DMS53 (cell line): ENCODE results near the gene PCDHB12.
"Not testable (repeated sequence)": the region's sequence is repeated elsewhere in the genome, so short reads cannot be mapped to it uniquely, and the experiment has no call there.

Experiments
- DNase-seq: peaks from one replicate; lab custom pipeline; 2025; lab: John Stamatoyannopoulos, UW

PCDHB12 gene

DNA sequence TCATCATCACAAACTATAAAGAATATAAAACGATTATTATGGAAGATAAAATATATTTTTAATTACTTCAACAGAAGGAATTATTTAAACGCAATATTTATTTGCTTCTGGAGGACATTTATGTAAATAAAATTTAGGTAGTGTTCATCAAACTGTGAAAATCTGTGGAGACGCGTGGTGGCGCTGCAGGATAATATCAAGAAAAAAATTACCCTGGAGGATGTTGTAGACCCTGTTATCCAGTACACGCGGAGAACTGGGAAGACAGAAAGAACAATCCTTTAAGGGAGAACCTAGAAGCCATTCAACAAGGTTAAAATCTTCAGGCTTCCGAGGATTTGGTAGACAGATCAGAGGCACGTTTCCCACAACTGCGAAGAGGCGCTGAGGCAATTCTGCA, at the start of gene PCDHB12:
PCDHB12 (plus strand) TSS at position 242 of the 400 bp plus-strand sequence. CDS start 189 bp downstream, outside the sequence.
- peak; percentile 47 for DNase-seq

DNA sequence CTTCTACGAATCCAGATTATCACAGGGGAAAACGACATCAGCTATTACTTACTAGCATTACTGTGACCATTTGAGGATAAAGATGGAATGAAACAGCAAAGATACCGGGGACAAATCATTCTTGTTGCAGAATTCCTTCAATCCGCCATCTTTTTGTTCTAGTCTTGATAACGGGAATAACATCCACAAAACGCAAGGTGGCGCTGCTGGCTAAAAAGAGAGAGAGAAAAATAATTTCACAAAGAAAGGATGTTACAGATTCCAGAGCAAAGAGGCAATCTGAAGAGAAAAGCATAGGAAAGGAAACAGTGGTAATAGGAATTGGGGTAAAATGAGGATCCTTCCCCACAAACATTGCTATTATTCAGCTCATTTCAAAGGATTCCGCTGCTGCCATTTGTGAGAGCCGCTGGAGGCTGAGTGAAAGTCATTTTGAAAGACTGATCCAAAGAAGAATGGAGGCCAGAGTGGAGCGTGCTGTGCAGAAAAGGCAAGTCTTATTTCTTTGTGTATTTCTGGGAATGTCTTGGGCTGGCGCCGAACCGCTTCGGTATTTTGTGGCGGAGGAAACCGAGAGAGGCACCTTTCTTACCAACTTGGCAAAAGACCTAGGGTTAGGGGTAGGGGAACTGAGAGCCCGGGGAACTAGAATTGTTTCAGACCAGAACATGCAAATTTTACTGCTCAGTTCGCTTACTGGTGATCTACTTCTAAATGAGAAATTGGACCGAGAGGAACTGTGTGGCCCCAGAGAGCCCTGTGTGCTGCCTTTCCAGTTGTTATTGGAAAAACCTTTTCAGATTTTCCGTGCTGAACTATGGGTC, 35.9 kb upstream of the PCDHB12 start, which contains the start of gene PCDHB7:
PCDHB7 (plus strand) TSS at position 264 of the 824 bp plus-strand sequence; CDS start at position 456, 192 bp downstream.
- DNase-seq: peak; percentile 73

DNA sequence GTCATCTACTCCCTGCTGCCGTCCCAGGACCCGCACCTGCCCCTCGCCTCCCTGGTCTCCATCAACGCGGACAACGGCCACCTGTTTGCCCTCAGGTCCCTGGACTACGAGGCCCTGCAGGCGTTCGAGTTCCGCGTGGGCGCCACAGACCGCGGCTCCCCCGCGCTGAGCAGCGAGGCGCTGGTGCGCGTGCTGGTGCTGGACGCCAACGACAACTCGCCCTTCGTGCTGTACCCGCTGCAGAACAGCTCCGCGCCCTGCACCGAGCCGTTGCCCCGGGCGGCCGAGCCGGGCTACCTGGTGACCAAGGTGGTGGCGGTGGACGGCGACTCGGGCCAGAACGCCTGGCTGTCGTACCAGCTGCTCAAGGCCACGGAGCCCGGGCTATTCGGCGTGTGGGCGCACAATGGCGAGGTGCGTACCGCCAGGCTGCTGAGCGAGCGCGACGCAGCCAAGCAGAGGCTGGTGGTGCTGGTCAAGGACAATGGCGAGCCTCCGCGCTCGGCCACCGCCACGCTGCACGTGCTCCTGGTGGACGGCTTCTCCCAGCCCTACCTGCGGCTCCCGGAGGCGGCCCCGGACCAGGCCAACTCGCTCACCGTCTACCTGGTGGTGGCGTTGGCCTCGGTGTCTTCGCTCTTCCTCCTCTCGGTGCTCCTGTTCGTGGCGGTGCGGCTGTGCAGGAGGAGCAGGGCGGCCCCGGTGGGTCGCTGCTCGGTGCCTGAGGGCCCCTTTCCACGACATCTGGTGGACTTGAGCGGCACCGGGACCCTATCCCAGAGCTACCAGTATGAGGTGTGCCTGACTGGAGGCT, 34.0 kb upstream of the PCDHB12 start:
- not testable (repeated sequence) for DNase-seq

DNA sequence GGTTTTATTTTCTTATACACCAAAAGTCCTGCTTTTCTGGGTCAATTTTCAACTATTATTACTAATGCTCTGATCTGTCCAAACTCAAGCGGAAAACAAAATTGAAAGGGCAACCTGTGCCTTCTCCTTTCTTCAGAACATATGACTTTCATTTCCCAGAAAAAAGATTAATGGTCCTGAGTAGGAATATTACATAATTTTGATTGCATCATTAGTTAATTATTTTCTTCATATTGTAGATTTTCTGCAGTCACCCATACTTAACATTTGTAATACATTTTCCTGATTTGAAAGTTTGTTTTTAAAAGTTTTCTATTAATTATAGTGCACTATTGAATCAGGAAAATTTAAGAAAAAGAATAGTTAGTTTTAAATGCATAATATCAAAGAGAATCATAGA, 32.6 kb upstream of the PCDHB12 start:
- no peak for DNase-seq

DNA sequence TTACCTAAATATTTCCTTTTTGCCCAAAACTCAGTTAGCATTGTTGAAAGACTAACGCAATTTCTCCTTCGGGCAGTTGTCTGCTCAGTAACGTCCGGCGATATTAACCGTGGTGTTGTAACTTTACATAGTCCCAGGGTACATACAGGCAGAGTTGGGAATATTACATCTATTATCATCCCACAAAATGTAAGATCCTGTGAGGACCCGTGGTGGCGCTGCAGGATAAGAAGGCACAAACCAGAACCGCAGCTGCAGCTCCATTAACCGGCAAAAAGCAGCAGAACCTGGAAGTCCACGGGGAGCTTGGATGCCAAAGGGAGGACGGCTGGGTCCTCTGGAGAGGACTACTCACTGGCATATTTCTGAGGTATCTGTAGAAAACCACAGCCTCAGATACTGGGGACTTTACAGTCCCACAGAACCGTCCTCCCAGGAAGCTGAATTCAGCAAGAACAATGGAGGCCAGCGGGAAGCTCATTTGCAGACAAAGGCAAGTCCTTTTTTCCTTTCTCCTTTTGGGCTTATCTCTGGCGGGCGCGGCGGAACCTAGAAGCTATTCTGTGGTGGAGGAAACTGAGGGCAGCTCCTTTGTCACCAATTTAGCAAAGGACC, 30.8 kb upstream of the PCDHB12 start, which contains the start of gene PCDHB8:
PCDHB8 (plus strand) TSS at position 214 of the 615 bp plus-strand sequence; CDS start at position 459, 245 bp downstream.
- peak; percentile 62 for DNase-seq

DNA sequence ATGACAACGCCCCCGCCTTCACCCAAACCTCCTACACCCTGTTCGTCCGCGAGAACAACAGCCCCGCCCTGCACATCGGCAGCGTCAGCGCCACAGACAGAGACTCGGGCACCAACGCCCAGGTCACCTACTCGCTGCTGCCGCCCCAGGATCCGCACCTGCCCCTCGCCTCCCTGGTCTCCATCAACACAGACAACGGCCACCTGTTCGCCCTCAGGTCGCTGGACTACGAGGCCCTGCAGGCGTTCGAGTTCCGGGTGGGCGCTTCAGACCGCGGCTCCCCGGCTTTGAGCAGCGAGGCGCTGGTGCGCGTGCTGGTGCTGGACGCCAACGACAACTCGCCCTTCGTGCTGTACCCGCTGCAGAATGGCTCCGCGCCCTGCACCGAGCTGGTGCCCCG, 29.1 kb upstream of the PCDHB12 start:
- DNase-seq: not testable (repeated sequence)

DNA sequence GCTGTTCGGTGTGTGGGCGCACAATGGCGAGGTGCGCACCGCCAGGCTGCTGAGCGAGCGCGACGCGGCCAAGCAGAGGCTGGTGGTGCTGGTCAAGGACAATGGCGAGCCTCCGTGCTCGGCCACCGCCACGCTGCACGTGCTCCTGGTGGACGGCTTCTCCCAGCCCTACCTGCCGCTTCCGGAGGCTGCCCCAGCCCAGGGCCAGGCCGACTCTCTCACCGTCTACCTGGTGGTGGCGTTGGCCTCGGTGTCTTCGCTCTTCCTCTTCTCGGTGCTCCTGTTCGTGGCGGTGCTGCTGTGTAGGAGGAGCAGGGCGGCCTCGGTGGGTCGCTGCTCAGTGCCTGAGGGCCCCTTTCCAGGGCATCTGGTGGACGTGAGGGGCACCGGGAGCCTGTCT, 28.6 kb upstream of the PCDHB12 start:
- not testable (repeated sequence) for DNase-seq

DNA sequence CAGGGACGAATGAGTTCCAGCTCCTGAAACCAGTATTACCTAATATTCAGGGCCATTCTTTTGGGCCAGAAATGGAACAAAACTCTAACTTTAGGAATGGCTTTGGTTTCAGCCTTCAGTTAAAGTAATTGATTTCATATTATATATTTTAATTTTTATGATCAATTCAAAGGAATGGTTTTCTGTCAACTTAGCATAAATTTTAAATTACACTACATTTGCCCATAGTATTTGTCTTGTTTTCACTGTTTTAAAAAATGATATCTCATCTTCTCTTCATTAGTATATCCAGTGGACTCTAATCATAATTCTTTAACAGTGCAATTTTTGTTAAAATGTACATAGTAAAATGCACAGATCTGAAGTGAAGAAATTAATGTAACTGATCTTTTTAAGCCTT, 28.2 kb upstream of the PCDHB12 start:
- no peak for DNase-seq

DNA sequence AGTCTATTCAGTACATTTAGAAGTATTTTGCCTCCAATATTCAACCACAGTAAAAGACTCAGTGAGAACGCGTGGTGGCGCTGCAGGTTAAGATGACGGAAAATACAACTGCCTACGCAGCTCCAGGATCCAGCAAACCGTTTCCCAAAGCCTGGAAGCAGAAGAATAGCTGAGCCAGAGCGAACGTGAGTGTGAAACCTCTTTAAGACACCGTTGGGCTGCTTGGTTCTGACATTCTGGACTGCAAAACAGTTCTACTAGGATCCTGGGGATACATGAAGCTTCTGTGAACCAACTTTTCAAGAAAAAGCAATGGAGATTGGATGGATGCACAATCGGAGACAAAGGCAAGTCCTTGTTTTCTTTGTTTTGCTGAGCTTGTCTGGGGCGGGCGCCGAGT, 26.3 kb upstream of the PCDHB12 start, which contains the start of gene PCDHB16:
PCDHB16 (plus strand) TSS at position 140 of the 400 bp plus-strand sequence; CDS start at position 313, 173 bp downstream.
- DNase-seq: peak; percentile 78

DNA sequence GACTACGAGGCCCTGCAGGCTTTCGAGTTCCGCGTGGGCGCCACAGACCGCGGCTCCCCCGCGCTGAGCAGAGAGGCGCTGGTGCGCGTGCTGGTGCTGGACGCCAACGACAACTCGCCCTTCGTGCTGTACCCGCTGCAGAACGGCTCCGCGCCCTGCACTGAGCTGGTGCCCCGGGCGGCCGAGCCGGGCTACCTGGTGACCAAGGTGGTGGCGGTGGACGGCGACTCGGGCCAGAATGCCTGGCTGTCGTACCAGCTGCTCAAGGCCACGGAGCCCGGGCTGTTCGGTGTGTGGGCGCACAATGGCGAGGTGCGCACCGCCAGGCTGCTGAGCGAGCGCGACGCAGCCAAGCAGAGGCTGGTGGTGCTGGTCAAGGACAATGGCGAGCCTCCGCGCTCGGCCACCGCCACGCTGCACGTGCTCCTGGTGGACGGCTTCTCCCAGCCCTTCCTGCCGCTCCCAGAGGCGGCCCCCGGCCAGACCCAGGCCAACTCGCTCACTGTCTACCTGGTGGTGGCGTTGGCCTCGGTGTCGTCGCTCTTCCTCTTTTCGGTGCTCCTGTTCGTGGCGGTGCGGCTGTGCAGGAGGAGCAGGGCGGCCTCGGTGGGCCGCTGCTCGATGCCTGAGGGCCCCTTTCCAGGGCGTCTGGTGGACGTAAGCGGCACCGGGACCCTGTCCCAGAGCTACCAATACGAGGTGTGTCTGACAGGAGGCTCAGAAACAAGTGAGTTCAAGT, 24.2 kb upstream of the PCDHB12 start:
- not testable (repeated sequence) for DNase-seq

DNA sequence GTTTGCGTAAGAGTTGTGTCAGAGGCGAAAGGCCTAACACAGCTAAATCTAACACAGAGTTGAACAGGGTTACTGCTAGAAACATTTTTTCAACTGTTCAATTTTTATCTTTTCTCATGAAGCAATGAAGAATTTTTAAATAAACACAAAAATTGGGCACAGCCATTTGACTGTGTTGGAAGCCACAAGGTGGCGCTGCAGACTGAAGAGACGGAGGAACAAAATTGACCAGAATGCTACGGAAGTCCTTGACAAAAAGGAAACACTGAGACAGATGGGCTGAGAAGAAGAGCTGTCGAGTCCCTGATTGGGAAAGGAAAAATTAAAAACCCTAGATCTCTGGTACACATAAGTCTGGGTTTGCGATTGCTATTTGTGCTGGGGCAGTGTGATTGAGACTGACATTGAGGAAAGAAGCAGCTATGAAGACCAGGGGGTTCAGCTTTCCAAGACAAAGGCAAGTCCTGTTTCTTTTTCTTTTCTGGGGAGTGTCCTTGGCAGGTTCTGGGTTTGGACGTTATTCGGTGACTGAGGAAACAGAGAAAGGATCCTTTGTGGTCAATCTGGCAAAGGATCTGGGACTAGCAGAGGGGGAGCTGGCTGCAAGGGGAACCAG, 21.5 kb upstream of the PCDHB12 start, which contains the start of gene PCDHB9:
PCDHB9 (plus strand) TSS at position 265 of the 616 bp plus-strand sequence; CDS start at position 423, 158 bp downstream.
- DNase-seq: peak; percentile 55

DNA sequence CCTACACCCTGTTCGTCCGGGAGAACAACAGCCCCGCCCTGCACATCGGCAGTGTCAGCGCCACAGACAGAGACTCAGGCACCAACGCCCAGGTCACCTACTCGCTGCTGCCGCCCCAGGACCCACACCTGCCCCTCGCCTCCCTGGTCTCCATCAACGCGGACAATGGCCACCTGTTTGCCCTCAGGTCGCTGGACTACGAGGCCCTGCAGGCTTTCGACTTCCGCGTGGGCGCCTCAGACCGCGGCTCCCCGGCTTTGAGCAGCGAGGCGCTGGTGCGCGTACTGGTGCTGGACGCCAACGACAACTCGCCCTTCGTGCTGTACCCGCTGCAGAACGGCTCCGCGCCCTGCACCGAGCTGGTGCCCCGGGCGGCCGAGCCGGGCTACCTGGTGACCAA, 19.8 kb upstream of the PCDHB12 start:
- DNase-seq: not testable (repeated sequence)

DNA sequence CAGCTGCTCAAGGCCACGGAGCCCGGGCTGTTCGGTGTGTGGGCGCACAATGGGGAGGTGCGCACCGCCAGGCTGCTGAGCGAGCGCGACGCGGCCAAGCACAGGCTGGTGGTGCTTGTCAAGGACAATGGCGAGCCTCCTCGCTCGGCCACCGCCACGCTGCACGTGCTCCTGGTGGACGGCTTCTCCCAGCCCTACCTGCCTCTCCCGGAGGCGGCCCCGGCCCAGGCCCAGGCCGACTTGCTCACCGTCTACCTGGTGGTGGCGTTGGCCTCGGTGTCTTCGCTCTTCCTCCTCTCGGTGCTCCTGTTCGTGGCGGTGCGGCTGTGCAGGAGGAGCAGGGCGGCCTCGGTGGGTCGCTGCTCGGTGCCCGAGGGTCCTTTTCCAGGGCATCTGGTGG, 19.4 kb upstream of the PCDHB12 start:
- not testable (repeated sequence) for DNase-seq

DNA sequence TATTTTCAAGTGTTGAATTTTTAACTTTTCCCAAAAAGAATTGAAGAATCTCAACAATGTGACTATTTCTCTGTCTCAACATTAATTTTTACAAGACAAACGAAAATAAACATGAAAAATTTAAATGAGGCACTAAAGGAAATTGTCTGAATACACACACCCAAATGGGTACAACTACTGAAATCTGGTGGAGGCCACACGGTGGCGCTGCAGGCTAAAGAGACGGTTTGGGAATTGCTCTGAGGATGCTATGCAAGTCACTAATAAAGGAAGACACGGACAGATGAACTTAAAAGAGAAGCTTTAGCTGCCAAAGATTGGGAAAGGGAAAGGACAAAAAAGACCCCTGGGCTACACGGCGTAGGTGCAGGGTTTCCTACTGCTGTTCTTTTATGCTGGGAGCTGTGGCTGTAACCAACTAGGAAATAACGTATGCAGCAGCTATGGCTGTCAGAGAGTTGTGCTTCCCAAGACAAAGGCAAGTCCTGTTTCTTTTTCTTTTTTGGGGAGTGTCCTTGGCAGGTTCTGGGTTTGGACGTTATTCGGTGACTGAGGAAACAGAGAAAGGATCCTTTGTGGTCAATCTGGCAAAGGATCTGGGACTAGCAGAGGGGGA, 16.3 kb upstream of the PCDHB12 start, which contains the start of gene PCDHB10:
PCDHB10 (plus strand) TSS at position 244 of the 616 bp plus-strand sequence; CDS start at position 444, 200 bp downstream.
- DNase-seq: peak; percentile 66

DNA sequence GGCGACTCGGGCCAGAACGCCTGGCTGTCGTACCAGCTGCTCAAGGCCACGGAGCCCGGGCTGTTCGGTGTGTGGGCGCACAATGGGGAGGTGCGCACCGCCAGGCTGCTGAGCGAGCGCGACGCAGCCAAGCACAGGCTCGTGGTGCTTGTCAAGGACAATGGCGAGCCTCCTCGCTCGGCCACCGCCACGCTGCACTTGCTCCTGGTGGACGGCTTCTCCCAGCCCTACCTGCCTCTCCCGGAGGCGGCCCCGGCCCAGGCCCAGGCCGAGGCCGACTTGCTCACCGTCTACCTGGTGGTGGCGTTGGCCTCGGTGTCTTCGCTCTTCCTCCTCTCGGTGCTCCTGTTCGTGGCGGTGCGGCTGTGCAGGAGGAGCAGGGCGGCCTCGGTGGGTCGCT, 14.2 kb upstream of the PCDHB12 start:
- DNase-seq: not testable (repeated sequence)

DNA sequence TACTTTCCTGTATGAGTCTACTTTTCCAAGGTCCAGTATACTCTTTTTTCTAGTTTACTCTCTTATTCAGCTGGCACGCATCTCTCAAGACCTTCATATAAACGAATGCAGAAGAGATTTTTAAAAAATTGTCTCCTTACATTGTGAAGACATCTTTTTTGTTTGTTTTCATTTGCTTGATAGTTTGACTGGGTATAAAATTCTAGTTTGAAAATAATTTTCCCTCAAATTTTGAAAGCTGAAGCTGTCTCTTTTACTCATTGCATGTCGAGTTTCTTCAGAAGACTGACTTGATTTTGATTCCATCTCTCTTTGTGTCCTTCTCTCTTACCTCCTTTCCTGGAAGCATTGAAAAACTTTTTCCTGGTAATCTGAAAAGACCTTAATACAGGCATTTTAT, 12.2 kb upstream of the PCDHB12 start:
- DNase-seq: no peak

DNA sequence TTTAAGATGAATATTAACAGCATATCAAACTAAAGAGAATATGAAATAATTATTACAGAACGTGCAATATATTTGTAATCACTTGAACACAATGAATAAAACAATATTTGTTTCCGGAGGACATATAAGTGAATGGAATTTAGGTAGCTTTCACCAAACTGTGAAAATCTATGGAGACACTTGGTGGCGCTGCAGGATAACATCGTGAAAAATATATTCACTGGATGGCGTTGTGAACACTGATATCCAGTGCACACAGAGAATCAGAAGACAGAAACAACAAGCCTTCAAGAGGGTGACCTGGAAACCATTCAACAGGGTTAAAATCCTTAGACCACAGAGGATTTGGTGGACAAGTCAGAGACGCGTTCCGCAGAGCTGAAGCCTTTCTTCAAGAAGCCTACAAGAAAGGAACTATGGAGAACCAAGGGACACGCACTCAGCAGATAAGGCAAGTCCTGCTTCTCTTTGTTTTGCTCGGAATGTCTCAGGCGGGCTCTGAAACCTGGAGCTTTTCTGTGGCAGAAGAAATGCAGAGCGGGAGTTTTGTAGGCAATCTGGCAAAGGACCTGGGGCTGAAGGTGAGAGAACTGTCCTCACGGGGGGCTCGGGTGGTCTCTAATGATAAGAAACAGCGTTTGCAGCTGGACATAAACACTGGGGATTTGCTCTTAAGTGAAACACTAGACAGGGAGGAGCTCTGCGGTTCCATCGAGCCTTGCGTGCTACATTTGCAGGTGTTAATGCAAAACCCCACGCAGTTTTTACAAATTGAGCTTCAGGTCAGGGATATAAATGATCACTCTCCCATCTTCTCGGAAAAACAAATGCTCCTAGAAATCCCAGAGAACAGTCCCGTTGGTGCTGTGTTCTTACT, 8.9 kb upstream of the PCDHB12 start, which contains the start of gene PCDHB11:
PCDHB11 (plus strand) TSS at position 269 of the 877 bp plus-strand sequence; CDS start at position 417, 148 bp downstream.
- peak; percentile 62 for DNase-seq

DNA sequence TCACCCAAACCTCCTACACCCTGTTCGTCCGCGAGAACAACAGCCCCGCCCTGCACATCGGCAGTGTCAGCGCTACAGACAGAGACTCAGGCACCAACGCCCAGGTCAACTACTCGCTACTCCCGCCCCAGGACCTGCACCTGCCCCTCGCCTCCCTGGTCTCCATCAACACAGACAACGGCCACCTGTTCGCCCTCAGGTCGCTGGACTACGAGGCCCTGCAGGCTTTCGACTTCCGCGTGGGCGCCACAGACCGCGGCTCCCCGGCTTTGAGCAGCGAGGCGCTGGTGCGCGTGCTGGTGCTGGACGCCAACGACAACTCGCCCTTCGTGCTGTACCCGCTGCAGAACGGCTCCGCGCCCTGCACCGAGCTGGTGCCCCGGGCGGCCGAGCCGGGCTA, 7.4 kb upstream of the PCDHB12 start:
- DNase-seq: not testable (repeated sequence)

DNA sequence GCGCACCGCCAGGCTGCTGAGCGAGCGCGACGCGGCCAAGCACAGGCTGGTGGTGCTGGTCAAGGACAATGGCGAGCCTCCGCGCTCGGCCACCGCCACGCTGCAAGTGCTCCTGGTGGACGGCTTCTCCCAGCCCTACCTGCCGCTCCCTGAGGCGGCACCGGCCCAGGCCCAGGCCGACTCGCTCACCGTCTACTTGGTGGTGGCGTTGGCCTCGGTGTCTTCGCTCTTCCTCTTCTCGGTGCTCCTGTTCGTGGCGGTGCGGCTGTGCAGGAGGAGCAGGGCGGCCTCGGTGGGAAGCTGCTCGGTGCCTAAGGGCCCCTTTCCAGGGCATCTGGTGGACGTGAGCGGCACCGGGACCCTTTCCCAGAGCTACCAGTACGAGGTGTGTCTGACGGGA, 6.9 kb upstream of the PCDHB12 start:
- not testable (repeated sequence) for DNase-seq
